Measurements from ENCODE around the gene VTI1A.
"Not testable (repeated sequence)": the region's sequence is repeated elsewhere in the genome, so short reads cannot be mapped to it uniquely, and the experiment has no call there.

Gene VTI1A

GRCh38 chr10:112723876-112724275 lies 276.9 kb downstream of the VTI1A start:
- no peak for TF ChIP-seq CTCF (IDR thresholded peaks at IDR 0.05)
- Histone ChIP-seq H3K27me3 (ENCODE audit: control insufficient read depth, insufficient read depth, low read length) (no peaks in the 10 kb centered on the region), H3K9me3 (ENCODE audit: control insufficient read depth, low read length) (no peaks in the 10 kb centered on the region), H3K4me2 (ENCODE audit: low read length) (no peak overlapping the region), H2AFZ (no peak overlapping the region), H3K4me3 (ENCODE audit: low read depth, low read length) (no peak overlapping the region), H3K79me2 (no peaks in the 10 kb centered on the region), H3K9ac (no peak overlapping the region), H3K36me3 (ENCODE audit: control insufficient read depth, insufficient read depth, low read length) (no peaks in the 10 kb centered on the region), H3K4me1 (no peaks in the 10 kb centered on the region), H3K27ac (no peak overlapping the region)

DNA sequence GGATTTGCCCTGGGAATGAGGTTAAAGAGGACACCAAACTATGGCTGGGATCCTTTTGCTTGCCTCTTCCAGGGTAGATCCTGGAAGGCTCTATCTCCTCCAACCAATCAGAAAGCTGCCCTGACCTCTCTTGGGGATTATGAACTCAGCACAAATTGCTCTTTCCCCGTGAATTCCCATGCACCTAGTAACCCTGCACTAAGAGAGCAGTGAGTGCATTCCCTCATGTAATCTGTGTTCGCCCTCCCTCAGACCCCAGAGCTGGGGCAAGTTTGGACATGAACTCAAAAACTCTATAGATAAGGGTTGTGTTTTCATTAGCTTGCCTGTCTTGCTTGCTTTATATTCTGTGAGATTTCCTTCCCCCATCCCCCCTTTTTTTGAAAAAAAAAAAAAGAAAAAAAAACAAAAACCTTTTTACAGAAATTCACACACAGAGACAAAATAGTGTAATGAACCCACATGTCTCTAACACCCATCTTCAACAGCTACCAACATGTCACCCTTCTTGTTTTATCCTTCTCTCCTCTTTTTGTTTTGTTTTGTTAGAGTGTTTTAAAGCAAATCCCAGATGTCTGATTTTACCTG lies 277.5 kb downstream of the VTI1A start:
- no peak overlapping the region for H3K27ac ChIP-seq

DNA sequence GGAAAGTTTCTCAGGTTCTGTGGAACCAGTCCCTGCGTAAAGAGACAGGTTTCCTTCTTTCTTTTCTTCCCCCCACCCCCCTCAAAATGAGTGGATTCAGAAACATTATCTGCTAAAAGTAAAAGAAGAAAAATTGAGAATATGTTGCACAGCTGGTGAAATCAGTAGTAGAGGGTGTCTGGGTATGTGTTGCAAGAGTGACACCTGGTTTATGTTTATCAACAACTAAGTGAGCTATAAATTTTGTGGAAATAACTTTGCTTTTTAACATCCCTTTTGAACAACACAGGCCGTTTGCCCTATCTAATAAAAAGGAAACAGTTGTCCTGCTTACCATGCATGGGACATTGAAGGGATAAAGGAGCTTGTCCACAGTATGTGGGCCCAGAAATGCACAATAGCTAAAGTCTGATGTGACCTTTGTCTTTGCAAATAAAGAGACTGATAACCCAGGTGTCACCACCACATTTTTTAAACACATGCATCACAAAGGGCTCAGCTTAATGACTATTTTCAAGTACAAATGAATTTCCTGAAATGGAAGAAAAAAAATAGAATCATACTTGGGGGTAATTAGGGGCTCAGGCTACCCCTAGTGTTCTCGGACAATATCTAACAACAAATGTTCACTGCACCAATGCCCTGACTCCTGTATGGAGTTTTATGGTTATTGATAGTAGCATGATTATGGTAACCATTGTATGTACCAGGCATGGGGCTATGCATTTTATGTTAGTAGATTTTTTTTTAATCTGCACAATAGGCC lies 281.3 kb downstream of the VTI1A start:
- Histone ChIP-seq H3K4me3 (ENCODE audit: low read depth, low read length) (no peak overlapping the region), H3K9ac (no peak overlapping the region), H3K27me3 (ENCODE audit: control insufficient read depth, insufficient read depth, low read length) (no peaks in the 10 kb centered on the region), H3K27ac (no peak overlapping the region), H3K9me3 (ENCODE audit: control insufficient read depth, low read length) (no peaks in the 10 kb centered on the region), H3K79me2 (no peaks in the 10 kb centered on the region), H3K36me3 (ENCODE audit: control insufficient read depth, insufficient read depth, low read length) (no peaks in the 10 kb centered on the region), H3K4me2 (ENCODE audit: low read length) (no peak overlapping the region), H2AFZ (no peak overlapping the region), H3K4me1 (no peaks in the 10 kb centered on the region)
- TF ChIP-seq CTCF (IDR thresholded peaks at IDR 0.05), result no peak

More for the DNA sequence above, 277.5 kb downstream of the VTI1A start:
- H3K9me3 ChIP-seq (ENCODE audit: control insufficient read depth, low read length), result no peaks in the 10 kb centered on the region
- no peak overlapping the region for H2AFZ ChIP-seq
- no peak overlapping the region for H3K4me3 ChIP-seq (ENCODE audit: low read depth, low read length)
- no peak overlapping the region for H3K9ac ChIP-seq
- no peaks in the 10 kb centered on the region for H3K36me3 ChIP-seq (ENCODE audit: control insufficient read depth, insufficient read depth, low read length)
- H3K4me1 ChIP-seq, result no peaks in the 10 kb centered on the region
- H3K79me2 ChIP-seq, result no peaks in the 10 kb centered on the region
- H3K27me3 ChIP-seq (ENCODE audit: control insufficient read depth, insufficient read depth, low read length), result no peaks in the 10 kb centered on the region
- no peak overlapping the region for H3K4me2 ChIP-seq (ENCODE audit: low read length)
- no peak for TF ChIP-seq CTCF (IDR thresholded peaks at IDR 0.05)

DNA sequence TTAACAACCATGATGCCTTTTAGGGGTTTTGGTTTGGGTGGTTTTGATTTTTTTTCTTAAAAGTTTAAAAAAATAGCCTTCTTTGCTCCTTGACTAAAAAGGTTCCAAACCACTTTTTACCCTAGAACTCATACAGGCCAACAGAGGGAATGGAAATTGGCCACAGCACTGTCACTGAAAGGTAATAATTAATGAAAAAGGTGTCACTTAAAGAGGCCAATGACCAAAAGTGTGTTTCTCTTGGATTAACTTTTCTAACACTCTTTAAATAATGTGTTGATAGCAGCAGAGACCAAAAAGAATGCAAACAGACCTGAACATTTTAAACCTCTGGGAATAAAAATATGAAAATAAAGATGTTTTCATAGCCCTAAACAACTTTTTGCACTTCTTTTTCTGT lies 282.0 kb downstream of the VTI1A start:
- H3K79me2 ChIP-seq, result no peaks in the 10 kb centered on the region
- no peaks in the 10 kb centered on the region for H3K36me3 ChIP-seq (ENCODE audit: control insufficient read depth, insufficient read depth, low read length)
- no peak overlapping the region for H3K27ac ChIP-seq
- H3K27me3 ChIP-seq (ENCODE audit: control insufficient read depth, insufficient read depth, low read length), result no peaks in the 10 kb centered on the region
- H3K4me2 ChIP-seq (ENCODE audit: low read length), result no peak overlapping the region
- TF ChIP-seq CTCF (IDR thresholded peaks at IDR 0.05), result no peak
- no peaks in the 10 kb centered on the region for H3K9me3 ChIP-seq (ENCODE audit: control insufficient read depth, low read length)
- H3K4me1 ChIP-seq, result no peaks in the 10 kb centered on the region
- no peak overlapping the region for H2AFZ ChIP-seq
- no peak overlapping the region for H3K9ac ChIP-seq
- no peak overlapping the region for H3K4me3 ChIP-seq (ENCODE audit: low read depth, low read length)

DNA sequence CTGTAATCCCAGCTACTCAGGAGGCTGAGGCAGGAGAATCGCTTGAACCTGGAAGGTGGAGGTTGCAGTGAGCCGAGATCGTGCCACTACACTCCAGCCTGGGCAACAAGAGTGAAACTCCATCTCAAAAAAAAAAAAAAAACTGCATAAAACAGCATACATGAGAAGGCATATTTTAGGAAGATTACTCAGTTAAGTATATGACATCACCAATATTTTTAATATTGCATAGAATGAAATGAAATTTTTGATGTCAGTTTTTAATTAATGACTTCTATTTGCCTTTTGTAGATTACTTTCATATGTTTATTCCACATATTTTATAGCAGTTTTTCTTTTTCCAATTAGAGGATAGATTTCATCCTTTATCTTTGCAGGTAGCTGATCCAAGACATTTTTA lies 284.4 kb downstream of the VTI1A start:
- H3K9ac ChIP-seq; H3K4me1 ChIP-seq; H3K27ac ChIP-seq; H3K4me2 ChIP-seq (ENCODE audit: low read length); H3K27me3 ChIP-seq (ENCODE audit: control insufficient read depth, insufficient read depth, low read length); H3K4me3 ChIP-seq (ENCODE audit: low read depth, low read length); H3K9me3 ChIP-seq (ENCODE audit: control insufficient read depth, low read length); H3K79me2 ChIP-seq; H2AFZ ChIP-seq; H3K36me3 ChIP-seq (ENCODE audit: control insufficient read depth, insufficient read depth, low read length): not testable (repeated sequence)
